IMR-90 (cell line): ENCODE results near the gene ME3. TPM values are rescaled to one million over a fixed set of nuclear protein-coding genes. Genes with fewer than 3 reads are reported as not detected.

Source experiments
- ATAC-seq: fragments of 200-7000 bp; cut with Tn5 transposase; 2 replicates; pipeline ENCODE4 v1.9.1; 2020; ENCODE audit warnings: low read depth, mild to moderate bottlenecking, moderate library complexity
- BruUV-seq: library from RNA; stranded (reverse); fragments of 400-500 nt; replicated peaks from 2 replicates; lab custom pipeline; 2021; lab: Mats Ljungman, UMichigan
- CTCF ChIA-PET: fragments of 300-600 bp; formaldehyde crosslinking; extraction: SDS; loops from one replicate; lab custom pipeline; 2021; ENCODE audit warnings: antibody characterized with exemption; lab: Yijun Ruan, JAX
- POLR2A ChIA-PET: fragments of 300-600 bp; sonication (Branson Sonifier 250); formaldehyde crosslinking; loops from one replicate; lab custom pipeline; 2022; ENCODE audit warnings: antibody characterized with exemption; ENCODE audit not compliant: unreplicated experiment; lab: Charles Lee
- DNase-seq: peaks from one replicate; pipeline ENCODE4 v3.0.0; 2013
- H2AFZ ChIP-seq: replicated peaks from 2 replicates; pipeline ENCODE3; 2013; ENCODE audit warnings: low read length, mild to moderate bottlenecking; ENCODE audit not compliant: poor library complexity
- H2AK5ac ChIP-seq: 2 replicates; pipeline ENCODE4 v1.6.1; 2013; ENCODE audit warnings: low read depth, low read length, inconsistent platforms
- H2AK9ac ChIP-seq: replicated peaks from 2 replicates; pipeline ENCODE3; 2013; ENCODE audit warnings: mild to moderate bottlenecking, low read depth, low read length, moderate library complexity; ENCODE audit not compliant: poor library complexity
- H2BK120ac ChIP-seq: 2 replicates; pipeline ENCODE4 v1.6.1; 2013; ENCODE audit warnings: low read depth, low read length, inconsistent platforms
- H2BK15ac ChIP-seq: 3 replicates; pipeline ENCODE4 v1.6.1; 2013; ENCODE audit warnings: low read depth, low read length, inconsistent platforms
- H2BK20ac ChIP-seq: 2 replicates; pipeline ENCODE4 v1.6.1; 2013; ENCODE audit warnings: low read depth, mild to moderate bottlenecking, inconsistent platforms, low read length, moderate library complexity
- H2BK5ac ChIP-seq: 2 replicates; pipeline ENCODE4 v1.6.1; 2013; ENCODE audit warnings: mild to moderate bottlenecking, low read depth, low read length, inconsistent platforms; ENCODE audit not compliant: poor library complexity, severe bottlenecking
- H3K14ac ChIP-seq: replicated peaks from 2 replicates; pipeline ENCODE4 v1.6.1; 2013; ENCODE audit warnings: low read depth, low read length, inconsistent platforms
- H3K18ac ChIP-seq: 2 replicates; pipeline ENCODE4 v1.6.1; 2013; ENCODE audit warnings: low read depth, low read length, control low read depth
- H3K23ac ChIP-seq: 2 replicates; pipeline ENCODE4 v1.6.1; 2013; ENCODE audit warnings: low read depth, low read length, inconsistent platforms
- H3K27ac ChIP-seq: 2 replicates; pipeline ENCODE4 v1.5.1; 2013; ENCODE audit warnings: mild to moderate bottlenecking, control low read depth, low read length; ENCODE audit not compliant: insufficient read depth
- H3K27me3 ChIP-seq: 2 replicates; pipeline ENCODE4 v1.6.1; 2013; ENCODE audit warnings: low read length; ENCODE audit not compliant: control insufficient read depth, insufficient read depth
- H3K36me3 ChIP-seq: 2 replicates; pipeline ENCODE4 v1.6.1; 2013; ENCODE audit warnings: low read length, mixed read lengths; ENCODE audit not compliant: control insufficient read depth, insufficient read depth
- H3K4ac ChIP-seq: 2 replicates; pipeline ENCODE4 v1.6.1; 2013; ENCODE audit warnings: low read depth, low read length, inconsistent platforms
- H3K4me1 ChIP-seq: 2 replicates; pipeline ENCODE4 v1.6.1; 2013; ENCODE audit warnings: low read length, mixed read lengths; ENCODE audit not compliant: control insufficient read depth, insufficient read depth
- H3K4me2 ChIP-seq: 2 replicates; pipeline ENCODE4 v1.6.1; 2013; ENCODE audit warnings: low read depth, mild to moderate bottlenecking, control low read depth, low read length, moderate library complexity
- H3K4me3 ChIP-seq: 2 replicates; pipeline ENCODE4 v1.5.1; 2013; ENCODE audit warnings: low read depth, mild to moderate bottlenecking, control low read depth, low read length, moderate library complexity; ENCODE audit not compliant: insufficient read depth
- H3K56ac ChIP-seq: 2 replicates; pipeline ENCODE4 v1.6.1; 2013; ENCODE audit warnings: low read length, inconsistent platforms; ENCODE audit not compliant: insufficient read depth; ENCODE audit errors: extremely low read depth
- H3K79me1 ChIP-seq, 2 experiments: 2 replicates each; pipeline ENCODE4 v1.6.1; 2013; ENCODE audit warnings: low read length in 2 of 2, inconsistent platforms in 1 of 2, low read depth in 1 of 2
- H3K9ac ChIP-seq: 2 replicates; pipeline ENCODE4 v1.6.1; 2013; ENCODE audit warnings: low read depth, low read length, control low read depth
- H3K9me1 ChIP-seq: 2 replicates; pipeline ENCODE4 v1.6.1; 2013; ENCODE audit warnings: low read length, inconsistent platforms; ENCODE audit not compliant: insufficient read depth
- H3K9me3 ChIP-seq: 2 replicates; pipeline ENCODE4 v1.6.1; 2013; ENCODE audit warnings: low read length; ENCODE audit not compliant: control insufficient read depth, insufficient read depth
- H4K20me1 ChIP-seq: 2 replicates; pipeline ENCODE4 v1.6.1; 2013; ENCODE audit warnings: low read length, inconsistent platforms; ENCODE audit not compliant: insufficient read depth
- H4K5ac ChIP-seq: 2 replicates; pipeline ENCODE4 v1.6.1; 2013; ENCODE audit warnings: mild to moderate bottlenecking, low read depth, low read length, control low read depth
- H4K8ac ChIP-seq, 2 experiments: 2 replicates each; pipeline ENCODE4 v1.6.1; 2013; ENCODE audit warnings: low read depth in 2 of 2, low read length in 2 of 2, control low read depth in 1 of 2, inconsistent platforms in 1 of 2
- H4K91ac ChIP-seq: 2 replicates; pipeline ENCODE4 v1.6.1; 2013; ENCODE audit warnings: low read depth, low read length, inconsistent platforms; ENCODE audit not compliant: insufficient read depth
- BHLHE40 ChIP-seq: fragments of 150-350 bp; IDR thresholded peaks from 2 replicates; pipeline ENCODE4 v1.6.1; 2016; ENCODE audit warnings: mild to moderate bottlenecking, low read depth, low read length
- CHD1 ChIP-seq: IDR thresholded peaks from 2 replicates; pipeline ENCODE4 v1.6.1; 2012; ENCODE audit warnings: low read depth, low read length, improper control_type of control experiment
- FOS ChIP-seq: fragments of 150-350 bp; IDR thresholded peaks from 2 replicates; pipeline ENCODE4 v1.6.1; 2016; ENCODE audit warnings: low read depth, low read length
- MXI1 ChIP-seq: IDR thresholded peaks from 2 replicates; pipeline ENCODE4 v1.6.1; 2012; ENCODE audit warnings: low read depth, mild to moderate bottlenecking, low read length, moderate library complexity, borderline replicate concordance
- POLR2A ChIP-seq: IDR thresholded peaks from 2 replicates; pipeline ENCODE4 v1.6.1; 2012; ENCODE audit warnings: mild to moderate bottlenecking, low read depth, low read length
- RAD21 ChIP-seq: IDR thresholded peaks from 2 replicates; pipeline ENCODE4 v1.6.1; 2012; ENCODE audit warnings: low read length, improper control_type of control experiment
- RCOR1 ChIP-seq: IDR thresholded peaks from 2 replicates; pipeline ENCODE4 v1.6.1; 2012; ENCODE audit warnings: mild to moderate bottlenecking, low read length, improper control_type of control experiment; ENCODE audit not compliant: insufficient replicate concordance
- SMC3 ChIP-seq: fragments of 150-350 bp; IDR thresholded peaks from 2 replicates; pipeline ENCODE4 v1.6.1; 2016; ENCODE audit warnings: low read depth, mild to moderate bottlenecking, antibody characterized with exemption, low read length, moderate library complexity
- USF2 ChIP-seq: fragments of 150-350 bp; IDR thresholded peaks from 2 replicates; pipeline ENCODE4 v1.6.1; 2017; ENCODE audit warnings: mild to moderate bottlenecking, antibody characterized with exemption, low read length, low read depth
- WGBS, 2 experiments: methylation state at CpG; one replicate each; pipeline versions ENCODE4 v1.1.5 to v1.1.7; 2013; ENCODE audit warnings: missing lambda C conversion rate in 2 of 2; ENCODE audit not compliant: insufficient read length in 1 of 2; ENCODE audit errors: extremely low coverage in 2 of 2; 5-methylcytosine and 5-hydroxymethylcytosine counted together
- dilution Hi-C: fragments of 300-500 bp; cut with HindIII; formaldehyde crosslinking; loops from one replicate; pipeline ENCODE4 v1.14.3; 2018; ENCODE audit warnings: low sequenced_read_pairs; ENCODE audit not compliant: unreplicated experiment
- in situ Hi-C: fragments of 300-500 bp; cut with MboI; formaldehyde crosslinking; loops from 3 replicates; pipeline ENCODE4 v1.14.3; 2019; ENCODE audit warnings: low sequenced_read_pairs, inconsistent platforms, mixed read lengths
- intact Hi-C: fragments of 100-400 bp; cut with micrococcal nuclease; formaldehyde crosslinking; loops from 2 replicates; pipeline ENCODE4 v1.10.0; 2022
- polyA plus RNA-seq, 3 experiments: library from polyadenylated mRNA; depleted of rRNA; stranded (reverse); fragments of >200 nt; gene quantifications; 2 replicates each; pipeline ENCODE4 v1.2.3, GENCODE V29; 2012; ENCODE audit warnings: low replicate concordance in 1 of 3
- total RNA-seq: library from RNA; depleted of rRNA; stranded (reverse); fragments of >200 nt; gene quantifications from 2 replicates; pipeline ENCODE4 v1.2.3, GENCODE V29; 2012

The ME3 gene
- total and polyA plus RNA-seq, 2 of the 4 experiments (the other 2 are of a cell fraction) = 7.8 to 9.0 TPM

- no peak overlapping the region for H3K9ac ChIP-seq
- DNase-seq (peak; percentile 51), ATAC-seq (peak; percentile 41; the same call in 1 of the 2 replicates)
- CTCF ChIA-PET = no interaction called here
- in situ Hi-C loops (no loop called here), dilution Hi-C loops (no loop called here), intact Hi-C loops (loop anchor here (5.0 kb wide), 1 partner anchor 48 kb away; no protein-coding TSS in a partner anchor)
- peaks cover 8% of the 10 kb centered on the region; the same call in 1 of the 2 replicates for H3K4me1 ChIP-seq
- peaks cover 4% of the 10 kb centered on the region; the same call in 1 of the 2 replicates for H3K9me1 ChIP-seq
- no peak overlapping the region for H2AK9ac ChIP-seq
- no peak overlapping the region for H3K23ac ChIP-seq
- no peak overlapping the region for H2BK20ac ChIP-seq
- H3K27ac ChIP-seq = no peak overlapping the region
- TF ChIP-seq SMC3 = no peak
- TF ChIP-seq BHLHE40 = no peak
- TF ChIP-seq RAD21 = no peak
- TF ChIP-seq USF2 = no peak
- no peak for TF ChIP-seq RCOR1
- TF ChIP-seq MXI1 = no peak
- TF ChIP-seq CHD1 = no peak
- no peak for TF ChIP-seq FOS
- TF ChIP-seq POLR2A = no peak
- H2BK15ac ChIP-seq = no peak overlapping the region
- H3K9me3 ChIP-seq = no peaks in the 10 kb centered on the region
- no peaks in the 10 kb centered on the region for H3K36me3 ChIP-seq
- BruUV-seq = no TSS peak
- no peak overlapping the region for H2BK5ac ChIP-seq
- H3K4me2 ChIP-seq = no peak overlapping the region
- no peak overlapping the region for H2AK5ac ChIP-seq
- no peaks in the 10 kb centered on the region for H3K27me3 ChIP-seq
- H4K91ac ChIP-seq = no peak overlapping the region
- no peaks in the 10 kb centered on the region for H3K79me1 ChIP-seq
- H2BK120ac ChIP-seq = no peak overlapping the region
- no peak overlapping the region for H4K5ac ChIP-seq
- H4K20me1 ChIP-seq = no peaks in the 10 kb centered on the region
- H3K56ac ChIP-seq = no peak overlapping the region
- H4K8ac ChIP-seq = no peak overlapping the region
- H3K14ac ChIP-seq = no peak overlapping the region; the same call in 1 of the 2 replicates
- WGBS, 2 experiments = no CpG with 5 or more reads among the region's 5 CpGs
- no peak overlapping the region for H3K4ac ChIP-seq
- POLR2A ChIA-PET = no interaction called here
- no peak overlapping the region for H3K4me3 ChIP-seq
- H3K18ac ChIP-seq = no peak overlapping the region
- no peak overlapping the region for H2AFZ ChIP-seq
Measured at GRCh38 chr11:86570020-86570419, 102.4 kb downstream of the ME3 start.
